Esophagus squamous epithelium (tissue), 5 donors: ENCODE measurements around the gene NOTCH4. TPM values are rescaled to one million over a fixed set of nuclear protein-coding genes. Genes with fewer than 3 reads are reported as not detected.

Experiments
- DNase-seq: peaks from one replicate; lab custom pipeline; 2025; lab: John Stamatoyannopoulos, UW
- H3K27ac ChIP-seq, 4 donors: fragments of 200-600 bp; sonication (generic); one replicate each; pipeline ENCODE4 v1.5.1; 2016 to 2019; ENCODE audit warnings: mild to moderate bottlenecking in 1 of 4
- H3K27me3 ChIP-seq, 4 donors: fragments of 200-600 bp; sonication (generic); 1 replicate in 3 of 4; 2 replicates in 1 of 4; pipeline versions ENCODE4 v1.5.1 to v1.6.0; 2017 to 2021; ENCODE audit warnings: antibody characterized with exemption in 1 of 4
- H3K36me3 ChIP-seq, 3 donors: fragments of 200-600 bp; sonication (generic); one replicate each; pipeline ENCODE4 v1.5.1; 2016 to 2019
- H3K4me1 ChIP-seq, 3 donors: fragments of 200-600 bp; sonication (generic); one replicate each; pipeline ENCODE4 v1.5.1; 2017 to 2019
- H3K4me3 ChIP-seq, 4 donors: fragments of 200-600 bp; sonication (generic); 1 replicate in 3 of 4; 2 replicates in 1 of 4; pipeline ENCODE4 v1.5.1; 2016 to 2019; ENCODE audit warnings: mild to moderate bottlenecking in 2 of 4, moderate library complexity in 1 of 4
- H3K9me3 ChIP-seq, 3 donors: fragments of 200-600 bp; sonication (generic); one replicate each; pipeline ENCODE4 v1.5.1; 2016 to 2019
- CTCF ChIP-seq, 6 experiments: fragments of 450-650 bp in 4 of 6; fragments of 200-600 bp in 2 of 6; sonication (generic) in 2 of 6; IDR thresholded peaks; one replicate each; pipeline ENCODE4 v1.5.1; 2016 to 2019; ENCODE audit warnings: antibody characterized with exemption in 6 of 6, mild to moderate bottlenecking in 4 of 6, moderate library complexity in 4 of 6
- POLR2A ChIP-seq, 4 donors: fragments of 450-650 bp; IDR thresholded peaks; one replicate each; pipeline ENCODE4 v1.6.1; 2017; ENCODE audit warnings: antibody characterized with exemption in 4 of 4, mild to moderate bottlenecking in 4 of 4, moderate library complexity in 3 of 4
- WGBS, 2 donors: methylation state at CpG; one replicate each; pipeline ENCODE4 v1.1.5; 2018; 5-methylcytosine and 5-hydroxymethylcytosine counted together
- intact Hi-C: fragments of 100-400 bp; cut with DNase I; formaldehyde crosslinking; loops from one replicate; pipeline ENCODE4 v1.15.0; 2022
- total RNA-seq, 4 donors: library from RNA; depleted of rRNA; stranded (reverse); fragments of >200 nt; gene quantifications; one replicate each; pipeline ENCODE4 v1.1.0, GENCODE V29; 2016
- donor health status: DM: yes; HTN: yes; CAD: no.

NOTCH4 gene
- total RNA-seq, 4 donors from 2014 or later, result 4.7 to 13.2 (median 5.9) TPM

- Histone ChIP-seq H3K36me3 (peaks cover under 1 to 23% (median 13%) of the 10 kb centered on the region in 3 donors), H3K27ac (no peak overlapping the region), H3K27me3 (no peaks in the 10 kb centered on the region), H3K4me1 (peaks cover 26 to 57% (median 30%) of the 10 kb centered on the region in 3 donors), H3K4me3 (no peak overlapping the region), H3K9me3 (no peaks in the 10 kb centered on the region)
- 83 to 94% methylated on average over 1 of the region's 1 CpG for WGBS, 2 donors
- DNase-seq, result no peak
- intact Hi-C loops, result no loop called here
- TF ChIP-seq POLR2A (IDR thresholded peaks at IDR 0.05) (no peak), CTCF (IDR thresholded peaks at IDR 0.05) (no peak)
These were observed 49.5 kb downstream of the NOTCH4 start for GRCh38 chr6:32174416-32174815.

GRCh38 chr6:32173051-32173727 lies 50.7 kb downstream of the NOTCH4 start:
- intact Hi-C loops, result no loop called here
- no peak for TF ChIP-seq CTCF (IDR thresholded peaks at IDR 0.05)
- no peak for TF ChIP-seq POLR2A (IDR thresholded peaks at IDR 0.05)
- Histone ChIP-seq H3K4me3 (no peak overlapping the region), H3K27ac (peak overlapping the region in 3 of 4 donors; percentile 1 to 12 (median 3)), H3K27me3 (no peaks in the 10 kb centered on the region), H3K4me1 (peaks cover 18 to 48% (median 22%) of the 10 kb centered on the region in 3 donors), H3K36me3 (peaks cover 5 to 35% (median 13%) of the 10 kb centered on the region in 3 donors), H3K9me3 (no peaks in the 10 kb centered on the region)
- 66 to 67% methylated on average over 4 of the region's 4 CpGs for WGBS, 2 donors
- no peak for DNase-seq

- intact Hi-C loops, result no loop called here
- Histone ChIP-seq H3K4me3 (no peak overlapping the region), H3K36me3 (peaks cover 5 to 54% (median 30%) of the 10 kb centered on the region in 3 donors), H3K4me1 (peaks cover 11 to 36% (median 13%) of the 10 kb centered on the region in 3 donors), H3K27ac (no peak overlapping the region), H3K9me3 (no peaks in the 10 kb centered on the region), H3K27me3 (no peaks in the 10 kb centered on the region)
- TF ChIP-seq POLR2A (IDR thresholded peaks at IDR 0.05) (no peak), CTCF (IDR thresholded peaks at IDR 0.05) (no peak)
- 94% methylated on average over 5 of the region's 6 CpGs; no CpG with 5 or more reads in 1 of the 2 donors for WGBS, 2 donors
- no peak for DNase-seq
These were observed 52.6 kb downstream of the NOTCH4 start for GRCh38 chr6:32171234-32171633.

GRCh38 chr6:32170294-32170693 lies 53.6 kb downstream of the NOTCH4 start:
- Histone ChIP-seq H3K27me3 (no peaks in the 10 kb centered on the region), H3K4me1 (peaks cover 5 to 30% (median 11%) of the 10 kb centered on the region in 3 donors), H3K4me3 (no peak overlapping the region), H3K27ac (no peak overlapping the region), H3K9me3 (no peaks in the 10 kb centered on the region), H3K36me3 (peaks cover 5 to 64% (median 30%) of the 10 kb centered on the region in 3 donors)
- intact Hi-C loops, result no loop called here
- WGBS, 2 donors, result 87 to 89% methylated on average over 5 to 7 of the region's 11 CpGs
- TF ChIP-seq POLR2A (IDR thresholded peaks at IDR 0.05) (no peak), CTCF (IDR thresholded peaks at IDR 0.05) (no peak)
- DNase-seq, result no peak

GRCh38 chr6:32168807-32169591 lies 54.9 kb downstream of the NOTCH4 start:
- no peak overlapping the region for H3K4me3 ChIP-seq
- peaks cover 5 to 77% (median 30%) of the 10 kb centered on the region in 3 donors for H3K36me3 ChIP-seq
- H3K27ac ChIP-seq, result peak overlapping the region in 1 of 4 donors; percentile 3
- H3K9me3 ChIP-seq, result no peaks in the 10 kb centered on the region
- WGBS, 2 donors, result 80 to 83% methylated on average over 7 to 11 of the region's 11 CpGs
- TF ChIP-seq POLR2A (IDR thresholded peaks at IDR 0.05) (no peak), CTCF (IDR thresholded peaks at IDR 0.05) (no peak)
- no peaks in the 10 kb centered on the region for H3K27me3 ChIP-seq
- intact Hi-C loops, result no loop called here
- no peak for DNase-seq
- H3K4me1 ChIP-seq, result peaks cover 0 to 17% (median 4%) of the 10 kb centered on the region in 3 donors
